Osteoblast (primary cell): Measurements from ENCODE around the gene STAB1. TPM values are rescaled to one million over a fixed set of nuclear protein-coding genes. Genes with fewer than 3 reads are reported as not detected.

Experiments used
- DNase-seq: peaks from one replicate; pipeline ENCODE4 v3.0.0; 2011; ENCODE audit warnings: low spot score, mixed read lengths; ENCODE audit not compliant: insufficient read length; ENCODE audit errors: missing footprints
- H2AFZ ChIP-seq: 2 replicates; pipeline ENCODE4 v1.6.0; 2011; ENCODE audit warnings: mild to moderate bottlenecking, low read length
- H3K27ac ChIP-seq: 2 replicates; pipeline ENCODE4 v1.5.1; 2011; ENCODE audit warnings: mild to moderate bottlenecking, low read depth, low read length, moderate library complexity
- H3K27me3 ChIP-seq: 2 replicates; pipeline ENCODE4 v1.6.0; 2012; ENCODE audit warnings: mild to moderate bottlenecking, control low read depth, inconsistent platforms, low read length, moderate library complexity; ENCODE audit not compliant: insufficient read depth
- H3K36me3 ChIP-seq: 2 replicates; pipeline ENCODE4 v1.5.1; 2011; ENCODE audit warnings: mild to moderate bottlenecking, low read length, control low read depth, moderate library complexity; ENCODE audit not compliant: insufficient read depth
- H3K4me1 ChIP-seq: 2 replicates; pipeline ENCODE4 v1.5.1; 2011; ENCODE audit warnings: mild to moderate bottlenecking, low read length, control low read depth, moderate library complexity; ENCODE audit not compliant: insufficient read depth
- H3K4me2 ChIP-seq: 2 replicates; pipeline ENCODE4 v1.6.0; 2011; ENCODE audit warnings: mild to moderate bottlenecking, low read length; ENCODE audit not compliant: insufficient read depth
- H3K4me3 ChIP-seq: fragments of 200-600 bp; sonication (generic); 3 replicates; pipeline ENCODE4 v1.5.1; 2012; ENCODE audit warnings: mild to moderate bottlenecking, low read length, inconsistent platforms; ENCODE audit not compliant: insufficient read depth
- H3K79me2 ChIP-seq: 2 replicates; pipeline ENCODE4 v1.6.0; 2012; ENCODE audit warnings: mild to moderate bottlenecking, low read length, control low read depth, inconsistent platforms; ENCODE audit not compliant: insufficient read depth
- H3K9me3 ChIP-seq: 2 replicates; pipeline ENCODE4 v1.5.1; 2011; ENCODE audit warnings: low read depth, low read length, control low read depth
- H4K20me1 ChIP-seq: 2 replicates; pipeline ENCODE4 v1.6.0; 2012; ENCODE audit warnings: mild to moderate bottlenecking, low read length, control low read depth; ENCODE audit not compliant: insufficient read depth
- CTCF ChIP-seq: IDR thresholded peaks from 2 replicates; pipeline ENCODE4 v1.5.1; 2011; ENCODE audit warnings: mild to moderate bottlenecking, low read depth, low read length, moderate library complexity; ENCODE audit errors: extremely low read depth
- total RNA-seq: library from RNA; depleted of rRNA; stranded (reverse); fragments of >200 nt; gene quantifications from 2 replicates; pipeline ENCODE4 v1.2.3, GENCODE V29; 2012

Gene STAB1
- total RNA-seq, 1 donor, result 1.1 TPM

DNA sequence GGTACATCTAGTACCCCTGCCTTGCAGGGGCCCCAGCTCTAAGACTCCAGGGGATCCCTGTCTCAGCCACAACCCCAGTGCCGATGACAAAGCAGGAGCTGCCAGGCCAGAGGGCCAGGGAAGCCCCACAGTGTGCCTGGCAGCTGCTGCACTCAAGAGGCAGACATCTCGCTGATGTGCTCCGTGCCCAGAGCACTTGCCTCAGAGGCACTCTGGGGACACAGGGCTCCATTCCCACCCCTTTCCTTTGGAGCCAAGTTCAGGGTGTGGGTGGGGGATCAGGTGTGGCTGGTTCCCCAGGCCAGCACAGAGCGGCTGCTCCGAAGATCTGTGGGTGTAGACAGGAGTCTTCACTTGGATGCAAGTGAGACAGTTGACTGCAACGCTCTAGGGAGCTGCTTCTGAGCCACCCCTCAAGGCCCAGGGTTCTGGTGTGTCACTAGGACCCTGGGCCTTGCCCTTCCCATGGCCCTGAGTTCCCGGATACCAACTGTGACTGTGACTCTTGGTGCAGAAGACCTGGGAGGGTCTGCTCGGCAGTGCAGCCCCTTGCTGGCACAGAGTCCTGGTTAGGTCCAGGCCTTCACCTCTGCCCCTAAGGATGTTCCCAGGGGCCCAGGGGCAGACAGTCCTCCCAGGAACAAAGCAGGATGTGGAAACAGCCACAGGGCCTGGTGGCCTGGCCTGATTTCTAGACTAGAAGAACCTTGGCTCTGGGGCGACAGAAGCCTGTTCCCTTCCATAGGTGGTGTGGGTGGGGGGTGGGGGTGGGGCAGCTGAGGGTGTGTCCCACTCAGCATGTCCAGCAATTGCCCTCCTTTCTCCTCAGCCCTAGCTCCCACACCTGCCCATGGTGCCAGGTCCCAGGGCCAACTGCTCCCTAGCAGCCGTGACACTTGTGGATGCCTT lies 36.0 kb downstream of the STAB1 start:
- no peaks in the 10 kb centered on the region for H3K9me3 ChIP-seq
- peaks cover 43% of the 10 kb centered on the region for H3K4me1 ChIP-seq
- H3K27ac ChIP-seq, result peak overlapping the region; percentile 58
- H3K4me2 ChIP-seq, result peak overlapping the region; percentile 95
- H4K20me1 ChIP-seq, result peaks cover 40% of the 10 kb centered on the region
- H3K79me2 ChIP-seq, result peaks cover 46% of the 10 kb centered on the region
- no peak overlapping the region for H2AFZ ChIP-seq
- no peaks in the 10 kb centered on the region for H3K27me3 ChIP-seq
- H3K36me3 ChIP-seq, result peaks cover 31% of the 10 kb centered on the region
- no peak overlapping the region for H3K4me3 ChIP-seq
- no peak for TF ChIP-seq CTCF
- DNase-seq, result peak; percentile 94

DNA sequence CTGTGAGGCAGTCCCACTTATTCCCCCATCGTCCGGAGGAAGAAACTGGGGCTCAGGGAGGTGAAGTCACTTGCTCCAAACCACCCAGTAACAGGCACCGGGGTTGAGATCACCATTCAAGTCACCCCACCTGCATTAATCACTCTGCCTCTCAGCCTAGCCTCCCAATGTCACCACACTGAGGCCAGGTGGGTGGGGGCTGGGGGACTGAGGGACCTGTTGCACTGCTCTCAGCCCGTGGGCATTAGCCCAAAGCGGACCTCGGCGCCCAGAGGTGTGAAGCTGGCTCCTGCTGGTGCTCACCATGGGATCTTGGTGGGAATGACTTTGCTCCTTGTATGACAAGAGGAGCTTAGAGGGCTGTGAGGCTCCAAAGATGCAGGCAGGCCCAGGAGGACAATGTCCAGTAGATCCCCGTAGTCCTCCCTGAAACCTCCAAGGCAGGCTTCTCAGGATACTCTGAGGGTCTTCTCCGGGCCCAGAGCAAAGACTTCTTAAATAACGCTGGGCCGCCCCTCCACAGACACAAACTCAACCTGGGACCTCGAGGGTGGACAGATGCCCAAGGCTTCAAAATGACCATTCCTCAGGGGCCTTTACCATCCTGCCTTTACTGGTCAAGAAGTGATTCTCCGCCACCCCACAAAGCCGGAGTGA lies 36.9 kb downstream of the STAB1 start:
- TF ChIP-seq CTCF, result no peak
- Histone ChIP-seq H3K79me2 (peaks cover 50% of the 10 kb centered on the region), H4K20me1 (peaks cover 41% of the 10 kb centered on the region), H3K27me3 (no peaks in the 10 kb centered on the region), H3K36me3 (peaks cover 26% of the 10 kb centered on the region), H3K9me3 (no peaks in the 10 kb centered on the region), H3K4me2 (peak overlapping the region; percentile 95), H3K4me3 (peak overlapping the region; percentile 79), H3K4me1 (peaks cover 42% of the 10 kb centered on the region), H3K27ac (peak overlapping the region; percentile 58), H2AFZ (no peak overlapping the region)
- DNase-seq, result peak; percentile 88

DNA sequence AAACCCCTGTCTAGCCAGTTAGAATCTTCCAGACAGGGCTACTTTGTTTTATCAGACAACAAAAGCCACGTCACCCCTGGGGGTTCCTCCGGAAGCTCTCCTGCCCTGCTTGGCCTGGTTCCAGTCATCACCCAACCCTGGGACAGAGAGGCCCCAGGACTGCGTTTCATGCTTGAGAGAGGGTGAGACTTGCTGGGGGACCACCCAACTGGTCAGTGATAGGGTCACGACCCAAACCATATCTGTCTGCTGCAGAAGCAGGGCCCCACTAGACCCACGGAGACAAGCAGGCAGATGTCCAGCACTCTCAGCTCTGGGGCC lies 37.3 kb downstream of the STAB1 start:
- peaks cover 46% of the 10 kb centered on the region for H4K20me1 ChIP-seq
- DNase-seq, result peak; percentile 97
- peak overlapping the region; percentile 79 for H3K4me3 ChIP-seq
- H3K4me1 ChIP-seq, result peaks cover 45% of the 10 kb centered on the region
- H3K27me3 ChIP-seq, result no peaks in the 10 kb centered on the region
- no peak for TF ChIP-seq CTCF
- H3K27ac ChIP-seq, result peak overlapping the region; percentile 58
- H2AFZ ChIP-seq, result peak overlapping the region; percentile 65
- peaks cover 21% of the 10 kb centered on the region for H3K36me3 ChIP-seq
- H3K4me2 ChIP-seq, result peak overlapping the region; percentile 95
- peaks cover 55% of the 10 kb centered on the region for H3K79me2 ChIP-seq
- no peaks in the 10 kb centered on the region for H3K9me3 ChIP-seq
